Right lobe of liver (tissue), 6 donors: Measurements from ENCODE around the gene ATE1. TPM values are rescaled to one million over a fixed set of nuclear protein-coding genes. Genes with fewer than 3 reads are reported as not detected.
"Not testable (repeated sequence)": the region's sequence is repeated elsewhere in the genome, so short reads cannot be mapped to it uniquely, and the experiment has no call there.

Source experiments
- ATAC-seq, 4 donors: fragments of 200-7000 bp; cut with Tn5 transposase; one replicate each; pipeline ENCODE4 v1.9.1; 2020; ENCODE audit warnings: mild to moderate bottlenecking in 4 of 4, moderate library complexity in 4 of 4
- DNase-seq, 3 donors: peaks; one replicate each; pipeline ENCODE4 v3.0.0-alpha.2; 2020
- H3K27ac ChIP-seq, 3 donors: fragments of 200-600 bp; one replicate each; pipeline ENCODE4 v1.8.0; 2022
- H3K27me3 ChIP-seq, 2 donors: fragments of 200-600 bp; one replicate each; pipeline ENCODE4 v1.8.0; 2022
- H3K36me3 ChIP-seq, 4 donors: fragments of 200-600 bp; sonication (generic) in 1 of 4; one replicate each; pipeline versions ENCODE4 v1.5.1 to v1.8.0; 2017 to 2022; ENCODE audit warnings: control low read depth in 1 of 4
- H3K4me1 ChIP-seq, 4 donors: fragments of 200-600 bp; sonication (generic) in 1 of 4; one replicate each; pipeline versions ENCODE4 v1.5.1 to v1.8.0; 2017 to 2022; ENCODE audit warnings: control low read depth in 1 of 4
- H3K4me3 ChIP-seq, 3 donors: fragments of 200-600 bp; one replicate each; pipeline ENCODE4 v1.8.0; 2022
- H3K9me3 ChIP-seq, 4 donors: fragments of 200-600 bp; sonication (generic) in 1 of 4; one replicate each; pipeline versions ENCODE4 v1.5.1 to v1.8.0; 2017 to 2022; ENCODE audit warnings: control low read depth in 1 of 4
- CTCF ChIP-seq, 4 donors: fragments of 200-600 bp in 3 of 4; fragments of 450-650 bp in 1 of 4; IDR thresholded peaks; one replicate each; pipeline versions ENCODE4 v1.5.1 to v1.8.0; 2016 to 2022; ENCODE audit warnings: antibody characterized with exemption in 4 of 4, mild to moderate bottlenecking in 2 of 4
- POLR2A ChIP-seq: fragments of 450-650 bp; IDR thresholded peaks from one replicate; pipeline ENCODE4 v1.6.1; 2017; ENCODE audit warnings: antibody characterized with exemption, mild to moderate bottlenecking
- WGBS: methylation state at CpG from one replicate; pipeline ENCODE4 v1.1.6; 2018; ENCODE audit warnings: low coverage, low lambda C conversion rate; ENCODE audit not compliant: insufficient coverage; ENCODE audit errors: missing lambda C conversion rate; 5-methylcytosine and 5-hydroxymethylcytosine counted together
- intact Hi-C, 2 donors: fragments of 100-400 bp; cut with DNase I; formaldehyde crosslinking; loops; one replicate each; pipeline versions ENCODE4 v1.11.2 to v1.14.1; 2022
- total RNA-seq, 6 experiments: library from RNA; depleted of rRNA in 2 of 6; stranded (reverse); fragments of >200 nt in 2 of 6; fragmentation: NEBNext Ultra II Directional in 3 of 6; extraction: Animal tissue kit (Norgen Biotek cat#: 25700) in 3 of 6; gene quantifications; one replicate each; pipeline versions ENCODE4 v1.1.0 to v1.2.4, GENCODE V29; 2016 to 2023
- donor health status: DM: no; HTN: yes; CAD: no.
- donor health status: DM: no; HTN: no; CAD: no.
- donor health status: DM: no; HTN: no; CAD: no.
- donor health status: DM: no; HTN: yes; CAD: no.
- donor health status: DM: no; HTN: yes; CAD: no.

The ATE1 gene
- total RNA-seq, 6 experiments from 2014 or later, result 17.7 to 21.6 (median 19.9) TPM

- H3K27me3 ChIP-seq, result no peaks in the 10 kb centered on the region
- 77% methylated on average over 6 of the region's 7 CpGs for WGBS
- intact Hi-C loops, result no loop called here
- no peaks in the 10 kb centered on the region for H3K4me1 ChIP-seq
- H3K9me3 ChIP-seq, result no peaks in the 10 kb centered on the region
- H3K36me3 ChIP-seq, result no peaks in the 10 kb centered on the region
- ATAC-seq (no peak), DNase-seq (no peak)
- H3K27ac ChIP-seq, result no peak overlapping the region
- TF ChIP-seq POLR2A, result no peak
- H3K4me3 ChIP-seq, result no peak overlapping the region
These were observed 19.8 kb upstream of the ATE1 start for GRCh38 chr10:121947343-121948330.

GRCh38 chr10:121942749-121943416, 15.1 kb upstream of the ATE1 start:
- Histone ChIP-seq H3K4me3 (no peak overlapping the region), H3K27me3 (no peaks in the 10 kb centered on the region), H3K27ac (no peak overlapping the region), H3K36me3 (no peaks in the 10 kb centered on the region), H3K9me3 (no peaks in the 10 kb centered on the region), H3K4me1 (no peaks in the 10 kb centered on the region)
- WGBS, result 81% methylated on average over 2 of the region's 2 CpGs
- peak in 3 of 4 donors; percentile 27 to 88 (median 43) for ATAC-seq
- TF ChIP-seq POLR2A (no peak), CTCF (IDR thresholded peaks at IDR 0.05) (no peak)
- intact Hi-C loops, result no loop called here
- no peak for DNase-seq

GRCh38 chr10:121941532-121941931, 13.7 kb upstream of the ATE1 start:
- Histone ChIP-seq H3K4me1 (peaks cover 0 to under 1% (median under 1%) of the 10 kb centered on the region in 4 donors), H3K9me3 (no peaks in the 10 kb centered on the region), H3K27ac (no peak overlapping the region), H3K36me3 (no peaks in the 10 kb centered on the region), H3K27me3 (no peaks in the 10 kb centered on the region), H3K4me3 (no peak overlapping the region)
- ATAC-seq, result no peak
- TF ChIP-seq POLR2A (no peak), CTCF (IDR thresholded peaks at IDR 0.05) (no peak)
- 68% methylated on average over 2 of the region's 3 CpGs for WGBS
- intact Hi-C loops, result no loop called here
- no peak for DNase-seq

- no peak overlapping the region for H3K4me3 ChIP-seq
- no peaks in the 10 kb centered on the region for H3K27me3 ChIP-seq
- intact Hi-C loops, result no loop called here
- WGBS, result 64% methylated on average over 1 of the region's 2 CpGs
- H3K36me3 ChIP-seq, result no peaks in the 10 kb centered on the region
- ATAC-seq, result peak; percentile 7 to 41 (median 20)
- H3K27ac ChIP-seq, result peak overlapping the region in 2 of 3 donors; percentile 57 to 61
- H3K9me3 ChIP-seq, result no peaks in the 10 kb centered on the region
- peaks cover 0 to 16% (median 4%) of the 10 kb centered on the region in 4 donors for H3K4me1 ChIP-seq
- DNase-seq, result no peak
- no peak for TF ChIP-seq CTCF (IDR thresholded peaks at IDR 0.05)
- TF ChIP-seq POLR2A, result no peak
These were observed 8.5 kb upstream of the ATE1 start for GRCh38 chr10:121936295-121936694.

- Histone ChIP-seq H3K36me3 (no peaks in the 10 kb centered on the region), H3K4me3 (no peak overlapping the region), H3K9me3 (no peaks in the 10 kb centered on the region), H3K27ac (peak overlapping the region in 2 of 3 donors; percentile 57 to 61), H3K4me1 (peaks cover 0 to 20% (median 4%) of the 10 kb centered on the region in 4 donors), H3K27me3 (no peaks in the 10 kb centered on the region)
- ATAC-seq (peak; percentile 92 to 96 (median 92)), DNase-seq (peak; percentile 44 to 83 (median 74))
- intact Hi-C loops, result no loop called here
- WGBS, result 17% methylated on average over 3 of the region's 7 CpGs
- TF ChIP-seq CTCF (IDR thresholded peaks at IDR 0.05) (no peak), POLR2A (no peak)
These were observed 7.9 kb upstream of the ATE1 start for GRCh38 chr10:121935702-121936101.

GRCh38 chr10:121930268-121931085, 2.6 kb upstream of the ATE1 start:
- H3K4me1 ChIP-seq, result peaks cover 0 to 47% (median 8%) of the 10 kb centered on the region in 4 donors
- intact Hi-C loops, H3K9me3 ChIP-seq, H3K36me3 ChIP-seq, H3K27ac ChIP-seq, H3K4me3 ChIP-seq, ATAC-seq, H3K27me3 ChIP-seq, DNase-seq: not testable (repeated sequence)
- WGBS, result 66% methylated on average over 9 of the region's 11 CpGs
